Panc1 (cell line): ENCODE measurements around the gene RNF208. TPM values are rescaled to one million over a fixed set of nuclear protein-coding genes. Genes with fewer than 3 reads are reported as not detected.

Experiments
- ATAC-seq: fragments of 200-7000 bp; cut with Tn5 transposase; 2 replicates; pipeline ENCODE4 v1.9.1; 2020; ENCODE audit warnings: mild to moderate bottlenecking, moderate library complexity
- BruUV-seq: library from RNA; stranded (reverse); fragments of 400-500 nt; replicated peaks from 2 replicates; lab custom pipeline; 2021; lab: Mats Ljungman, UMichigan
- CTCF ChIA-PET: fragments of 300-600 bp; sonication (Branson Sonifier 250); formaldehyde crosslinking; loops from one replicate; lab custom pipeline; 2022; ENCODE audit warnings: antibody characterized with exemption; lab: Charles Lee
- POLR2A ChIA-PET: fragments of 300-600 bp; sonication (Branson Sonifier 250); formaldehyde crosslinking; loops from one replicate; lab custom pipeline; 2022; ENCODE audit warnings: antibody characterized with exemption; lab: Charles Lee
- DNase-seq: peaks from one replicate; pipeline ENCODE4 v3.0.0-alpha.2; 2010; ENCODE audit warnings: low read depth, low spot score
- H3K27ac ChIP-seq: 2 replicates; pipeline ENCODE4 v1.5.1; 2011; ENCODE audit warnings: mild to moderate bottlenecking, low read length, inconsistent platforms
- H3K27me3 ChIP-seq: fragments of 200-500 bp; sonication (Bioruptor generic); 2 replicates; pipeline ENCODE4 v1.6.0; 2014; ENCODE audit warnings: low read length, inconsistent platforms; ENCODE audit not compliant: control insufficient read depth, insufficient read depth
- H3K36me3 ChIP-seq: fragments of 200-500 bp; sonication (Bioruptor generic); 2 replicates; pipeline ENCODE4 v1.5.1; 2014; ENCODE audit warnings: inconsistent platforms, mild to moderate bottlenecking, low read length, moderate library complexity; ENCODE audit not compliant: control insufficient read depth, insufficient read depth
- H3K4me1 ChIP-seq: 2 replicates; pipeline ENCODE4 v1.5.1; 2011; ENCODE audit warnings: inconsistent platforms, mild to moderate bottlenecking, low read length, moderate library complexity; ENCODE audit not compliant: control insufficient read depth, insufficient read depth
- H3K4me3 ChIP-seq, 2 experiments: 2 replicates each; pipeline ENCODE4 v1.5.1; 2011 to 2012; ENCODE audit warnings: low read depth in 2 of 2, low read length in 2 of 2, mild to moderate bottlenecking in 2 of 2, inconsistent platforms in 1 of 2, moderate library complexity in 1 of 2
- H3K9me3 ChIP-seq: fragments of 200-500 bp; sonication (Bioruptor generic); 2 replicates; pipeline ENCODE4 v1.5.1; 2014; ENCODE audit warnings: low read depth, mild to moderate bottlenecking, inconsistent platforms, low read length, moderate library complexity; ENCODE audit not compliant: control insufficient read depth, insufficient read depth
- CTCF ChIP-seq: fragments of 450-650 bp; IDR thresholded peaks from 2 replicates; pipeline ENCODE4 v1.5.1; 2017; ENCODE audit warnings: mild to moderate bottlenecking
- POLR2AphosphoS5 ChIP-seq: IDR thresholded peaks from 2 replicates; pipeline ENCODE4 v1.6.1; 2012; ENCODE audit warnings: mild to moderate bottlenecking, low read depth, low read length, moderate library complexity
- SIN3A ChIP-seq: IDR thresholded peaks from 2 replicates; pipeline ENCODE4 v1.6.1; 2012; ENCODE audit warnings: low read depth, mild to moderate bottlenecking, low read length, moderate library complexity, borderline replicate concordance; ENCODE audit not compliant: insufficient read depth
- TCF7L2 ChIP-seq: IDR thresholded peaks from 2 replicates; pipeline ENCODE4 v1.6.1; 2011; ENCODE audit warnings: mild to moderate bottlenecking, low read depth, low read length, inconsistent platforms
- in situ Hi-C: cut with HindIII; loops from 2 replicates; pipeline ENCODE4 v1.10.0; 2016; ENCODE audit warnings: low sequenced_read_pairs, low pct_unique_long_range_greater_than_20kb
- intact Hi-C: fragments of 100-400 bp; cut with micrococcal nuclease; formaldehyde crosslinking; loops from one replicate; pipeline ENCODE4 v1.10.0; 2022; ENCODE audit not compliant: unreplicated experiment
- total RNA-seq: library from RNA; stranded (reverse); gene quantifications from one replicate; pipeline ENCODE4 v1.2.1, GENCODE V29; 2021; ENCODE audit not compliant: unreplicated experiment
- TF ChIP-seq, protein P1 (sequence below), 2 experiments: IDR thresholded peaks; 2 replicates each; pipeline ENCODE4 v1.6.1; 2011 to 2012; ENCODE audit warnings: low read depth in 2 of 2, control low read depth in 1 of 2, low read length in 1 of 2, mild to moderate bottlenecking in 1 of 2, moderate library complexity in 1 of 2; ENCODE audit not compliant: insufficient read depth in 1 of 2

RNF208 gene
- total RNA-seq, 1 experiment from 2014 or later, result 11.5 TPM

DNA sequence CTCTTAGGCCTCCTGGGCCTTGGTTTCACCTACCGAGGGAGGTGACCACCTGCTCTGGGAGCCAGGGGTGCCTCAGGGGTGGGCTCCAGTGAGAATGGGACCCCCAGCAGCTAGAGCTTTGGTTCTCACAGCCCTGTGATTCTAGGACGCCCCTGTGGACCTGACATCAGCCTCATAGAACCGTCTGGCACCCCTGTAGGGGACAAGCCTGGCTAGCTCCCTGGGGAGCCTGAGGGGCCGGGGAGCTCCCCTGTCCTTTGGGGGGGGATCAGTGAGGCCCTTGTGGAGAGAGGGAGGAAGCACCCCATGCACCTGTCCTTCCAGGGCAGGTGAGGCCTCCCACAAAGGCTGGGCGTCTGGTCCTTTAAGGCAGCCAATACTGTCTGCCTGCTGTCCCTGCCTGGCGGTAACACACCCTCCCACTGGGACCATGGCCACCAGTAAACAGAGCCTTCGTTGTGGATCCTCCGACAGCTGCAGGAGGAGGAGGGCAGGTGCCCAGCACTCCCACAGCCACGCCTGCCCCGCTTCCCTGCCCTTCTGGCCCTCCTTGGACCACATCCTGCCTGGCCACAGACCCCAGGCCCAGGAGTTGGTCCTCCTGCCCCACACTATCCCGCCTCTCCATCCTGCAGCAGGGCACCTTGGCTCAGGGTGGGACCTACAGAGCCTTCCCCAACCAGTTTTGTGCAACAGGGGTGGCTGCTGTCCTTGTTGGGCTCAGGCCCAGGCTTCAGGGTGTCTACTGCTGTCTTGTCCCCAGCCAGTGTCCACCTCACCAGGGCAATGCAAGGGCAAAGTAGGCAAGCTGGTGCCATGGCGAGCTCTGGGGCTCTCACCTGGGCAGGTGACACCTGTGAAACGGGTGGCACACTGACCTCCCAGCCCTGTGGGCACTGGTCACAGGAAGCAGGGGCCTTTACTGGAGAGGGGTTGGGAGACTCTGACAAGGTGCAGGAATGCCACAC is 16.0 kb upstream of the RNF208 start:
- TF ChIP-seq SIN3A, result no peak
- no peak; the same call in 1 of the 2 replicates for TF ChIP-seq POLR2AphosphoS5
- TF ChIP-seq CTCF, result no peak
- TF ChIP-seq TCF7L2, result no peak
- TF ChIP-seq, protein P1, sequence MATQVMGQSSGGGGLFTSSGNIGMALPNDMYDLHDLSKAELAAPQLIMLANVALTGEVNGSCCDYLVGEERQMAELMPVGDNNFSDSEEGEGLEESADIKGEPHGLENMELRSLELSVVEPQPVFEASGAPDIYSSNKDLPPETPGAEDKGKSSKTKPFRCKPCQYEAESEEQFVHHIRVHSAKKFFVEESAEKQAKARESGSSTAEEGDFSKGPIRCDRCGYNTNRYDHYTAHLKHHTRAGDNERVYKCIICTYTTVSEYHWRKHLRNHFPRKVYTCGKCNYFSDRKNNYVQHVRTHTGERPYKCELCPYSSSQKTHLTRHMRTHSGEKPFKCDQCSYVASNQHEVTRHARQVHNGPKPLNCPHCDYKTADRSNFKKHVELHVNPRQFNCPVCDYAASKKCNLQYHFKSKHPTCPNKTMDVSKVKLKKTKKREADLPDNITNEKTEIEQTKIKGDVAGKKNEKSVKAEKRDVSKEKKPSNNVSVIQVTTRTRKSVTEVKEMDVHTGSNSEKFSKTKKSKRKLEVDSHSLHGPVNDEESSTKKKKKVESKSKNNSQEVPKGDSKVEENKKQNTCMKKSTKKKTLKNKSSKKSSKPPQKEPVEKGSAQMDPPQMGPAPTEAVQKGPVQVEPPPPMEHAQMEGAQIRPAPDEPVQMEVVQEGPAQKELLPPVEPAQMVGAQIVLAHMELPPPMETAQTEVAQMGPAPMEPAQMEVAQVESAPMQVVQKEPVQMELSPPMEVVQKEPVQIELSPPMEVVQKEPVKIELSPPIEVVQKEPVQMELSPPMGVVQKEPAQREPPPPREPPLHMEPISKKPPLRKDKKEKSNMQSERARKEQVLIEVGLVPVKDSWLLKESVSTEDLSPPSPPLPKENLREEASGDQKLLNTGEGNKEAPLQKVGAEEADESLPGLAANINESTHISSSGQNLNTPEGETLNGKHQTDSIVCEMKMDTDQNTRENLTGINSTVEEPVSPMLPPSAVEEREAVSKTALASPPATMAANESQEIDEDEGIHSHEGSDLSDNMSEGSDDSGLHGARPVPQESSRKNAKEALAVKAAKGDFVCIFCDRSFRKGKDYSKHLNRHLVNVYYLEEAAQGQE (IDR thresholded peaks at IDR 0.05; ENCODE audit: insufficient read depth in 1 of 2, low read depth in 2 of 2, low read length in 1 of 2), result no peak
- no TSS peak for BruUV-seq
- CTCF ChIA-PET, result no interaction called here
- Histone ChIP-seq H3K4me1 (peaks cover 26% of the 10 kb centered on the region), H3K27me3 (no peaks in the 10 kb centered on the region), H3K9me3 (no peaks in the 10 kb centered on the region), H3K27ac (peak overlapping the region; percentile 61), H3K4me3 (no peak overlapping the region), H3K36me3 (peaks cover 4% of the 10 kb centered on the region)
- POLR2A ChIA-PET, result no interaction called here
- ATAC-seq (no peak), DNase-seq (no peak)
- in situ Hi-C loops (no loop called here), intact Hi-C loops (no loop called here)

- peaks cover under 1% of the 10 kb centered on the region for H3K36me3 ChIP-seq
- no peaks in the 10 kb centered on the region for H3K9me3 ChIP-seq
- H3K27ac ChIP-seq, result peak overlapping the region; percentile 61
- CTCF ChIA-PET, result interaction anchor here (0.6 to 1.0 kb wide), 7 partner anchors 11 to 150 kb away, joined by 3 to 10 read pairs (median 3); partner anchors contain the start of genes MAN1B1, STPG3 and TPRN
- no peak overlapping the region for H3K4me3 ChIP-seq
- intact Hi-C loops (no loop called here), in situ Hi-C loops (no loop called here)
- H3K4me1 ChIP-seq, result peaks cover 26% of the 10 kb centered on the region
- POLR2A ChIA-PET, result no interaction called here
- H3K27me3 ChIP-seq, result no peaks in the 10 kb centered on the region
- BruUV-seq, result no TSS peak
- no peak for TF ChIP-seq CTCF
- no peak for TF ChIP-seq TCF7L2
- TF ChIP-seq, protein P1 (IDR thresholded peaks at IDR 0.05; ENCODE audit: insufficient read depth in 1 of 2, low read depth in 2 of 2, low read length in 1 of 2), result no peak
- no peak for TF ChIP-seq SIN3A
- no peak for TF ChIP-seq POLR2AphosphoS5
- no peak for DNase-seq
- ATAC-seq, result no peak
Measured at GRCh38 chr9:137236936-137237421, 14.9 kb upstream of the RNF208 start.
